HEK293T (cell line): ENCODE data around the gene NID1.
A peak's percentile ranks its signal among the peaks of the same experiment; 100 is the strongest.

Source experiments
- CTCF ChIA-PET: fragments of 350-600 bp; formaldehyde crosslinking; extraction: SDS; loops from one replicate; lab custom pipeline; 2021; ENCODE audit warnings: antibody characterized with exemption, inconsistent platforms; lab: Yijun Ruan, JAX
- POLR2A ChIA-PET: fragments of 350-600 bp; formaldehyde crosslinking; extraction: SDS; loops from one replicate; lab custom pipeline; 2020; ENCODE audit warnings: antibody characterized with exemption, inconsistent platforms; lab: Yijun Ruan, JAX
- DNase-seq: peaks from one replicate; pipeline ENCODE4 v3.0.0; 2012; ENCODE audit warnings: mixed read lengths; ENCODE audit errors: extremely low spot score
- ARNT ChIP-seq: fragments of 450-650 bp; IDR thresholded peaks from 2 replicates; pipeline ENCODE4 v1.6.1; 2017; ENCODE audit warnings: mild to moderate bottlenecking
- BHLHE40 ChIP-seq: fragments of 450-650 bp; IDR thresholded peaks from 2 replicates; pipeline ENCODE4 v1.6.1; 2016; ENCODE audit warnings: mild to moderate bottlenecking, moderate library complexity, borderline replicate concordance
- CTBP1 ChIP-seq: fragments of 450-650 bp; IDR thresholded peaks from 2 replicates; pipeline ENCODE4 v1.6.1; 2016; ENCODE audit warnings: borderline replicate concordance
- ELF4 ChIP-seq: fragments of 450-650 bp; IDR thresholded peaks from 2 replicates; pipeline ENCODE4 v1.6.1; 2017; ENCODE audit warnings: antibody characterized with exemption
- FOXA1 ChIP-seq: fragments of 450-650 bp; IDR thresholded peaks from 2 replicates; pipeline ENCODE4 v1.6.1; 2016; ENCODE audit warnings: mild to moderate bottlenecking
- FOXK2 ChIP-seq: fragments of 450-650 bp; IDR thresholded peaks from 2 replicates; pipeline ENCODE4 v1.6.1; 2016; ENCODE audit warnings: mild to moderate bottlenecking
- FOXM1 ChIP-seq: fragments of 450-650 bp; IDR thresholded peaks from 2 replicates; pipeline ENCODE4 v1.6.1; 2017; ENCODE audit warnings: mild to moderate bottlenecking, borderline replicate concordance
- HDGF ChIP-seq: fragments of 450-650 bp; IDR thresholded peaks from 2 replicates; pipeline ENCODE4 v1.6.1; 2017; ENCODE audit warnings: antibody characterized with exemption, borderline replicate concordance
- L3MBTL2 ChIP-seq: fragments of 450-650 bp; conservative IDR thresholded peaks from 2 replicates; pipeline ENCODE4 v1.6.1; 2016; ENCODE audit warnings: mild to moderate bottlenecking
- LEF1 ChIP-seq: fragments of 450-650 bp; IDR thresholded peaks from 2 replicates; pipeline ENCODE4 v1.6.1; 2017; ENCODE audit warnings: mild to moderate bottlenecking, borderline replicate concordance
- NFRKB ChIP-seq: fragments of 450-650 bp; IDR thresholded peaks from 2 replicates; pipeline ENCODE4 v1.6.1; 2016; ENCODE audit warnings: mild to moderate bottlenecking, moderate library complexity
- PKNOX1 ChIP-seq: fragments of 450-650 bp; IDR thresholded peaks from 2 replicates; pipeline ENCODE4 v1.6.1; 2016
- SP1 ChIP-seq: fragments of 450-650 bp; IDR thresholded peaks from 2 replicates; pipeline ENCODE4 v1.6.1; 2017
- SUZ12 ChIP-seq: fragments of 450-650 bp; IDR thresholded peaks from 2 replicates; pipeline ENCODE4 v1.6.1; 2016; ENCODE audit warnings: mild to moderate bottlenecking
- TARDBP ChIP-seq: fragments of 450-650 bp; IDR thresholded peaks from 2 replicates; pipeline ENCODE4 v1.6.1; 2016
- ZNF384 ChIP-seq: fragments of 450-650 bp; IDR thresholded peaks from 2 replicates; pipeline ENCODE4 v1.6.1; 2016

NID1 gene

GRCh38 chr1:236110137-236110536, 45.2 kb upstream of the NID1 start:
- ChIA-PET POLR2A (no interaction called here), CTCF (interaction anchor here (0.6 to 0.9 kb wide), 2 partner anchors 24 to 438 kb away, joined by 3 read pairs; no protein-coding TSS in a partner anchor)
- TF ChIP-seq L3MBTL2 (no peak), ZNF384 (no peak), SP1 (no peak), FOXM1 (no peak), LEF1 (no peak), CTBP1 (no peak), PKNOX1 (no peak)
- DNase-seq, result no peak

GRCh38 chr1:236108027-236108648, 43.2 kb upstream of the NID1 start:
- POLR2A ChIA-PET, result no interaction called here
- CTCF ChIA-PET, result interaction anchor here (0.6 to 1.8 kb wide), 2 partner anchors 237 to 243 kb away, joined by 3 to 4 read pairs; no protein-coding TSS in a partner anchor
- TF ChIP-seq PKNOX1, result peak; percentile 57; the same call in 1 of the 2 replicates
- TF ChIP-seq SUZ12, result no peak
- no peak for DNase-seq

GRCh38 chr1:236107121-236107907, 42.4 kb upstream of the NID1 start:
- ChIA-PET CTCF (interaction anchor here (0.6 to 1.8 kb wide), 4 partner anchors 196 to 424 kb away, joined by 3 to 7 read pairs (median 4); no protein-coding TSS in a partner anchor), POLR2A (no interaction called here)
- DNase-seq, result no peak
- TF ChIP-seq BHLHE40 (no peak), TARDBP (no peak)

DNA sequence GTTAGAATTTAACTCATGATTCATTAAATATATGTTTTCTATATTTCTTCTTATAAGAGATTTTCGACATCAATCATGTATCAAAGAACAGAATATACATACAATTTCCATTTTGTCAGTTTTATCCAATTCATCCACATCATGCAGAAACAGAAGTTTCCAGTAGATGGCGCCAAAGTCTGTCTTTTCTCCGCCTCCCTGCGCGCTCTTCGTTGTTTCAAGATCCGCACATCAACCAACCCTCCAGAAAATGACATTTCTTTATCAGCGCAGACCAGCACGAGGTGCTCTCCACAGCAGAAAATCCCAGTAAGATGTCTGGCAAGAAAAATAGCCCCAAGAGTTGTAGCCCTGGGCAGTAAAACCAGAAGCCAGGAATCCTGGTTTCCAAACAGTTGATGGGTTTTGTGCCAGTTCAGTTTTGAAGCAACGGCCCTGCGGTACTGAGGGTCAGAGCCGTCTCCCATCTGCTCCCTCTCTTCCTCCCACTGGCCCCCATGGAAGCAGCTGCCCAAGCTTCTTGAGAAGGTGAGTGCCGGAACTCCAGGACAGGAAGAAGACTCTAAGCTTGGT, 38.8 kb upstream of the NID1 start:
- peak; percentile 85 for DNase-seq
- TF ChIP-seq SP1, result no peak
- TF ChIP-seq FOXK2, result no peak
- no peak for TF ChIP-seq ARNT
- TF ChIP-seq PKNOX1, result peak; percentile 59; the same call in 1 of the 2 replicates
- POLR2A ChIA-PET, result no interaction called here
- CTCF ChIA-PET, result interaction anchor here (0.7 to 1.7 kb wide), 7 partner anchors 11 to 437 kb away, joined by 3 to 6 read pairs (median 4); no protein-coding TSS in a partner anchor

- CTCF ChIA-PET, result no interaction called here
- DNase-seq, result no peak
- TF ChIP-seq TARDBP (no peak), SP1 (no peak), L3MBTL2 (no peak), ZNF384 (no peak)
- POLR2A ChIA-PET, result no interaction called here
Observed at GRCh38 chr1:236103059-236103458, 38.2 kb upstream of the NID1 start.

- no peak for DNase-seq
- ChIA-PET POLR2A (no interaction called here), CTCF (no interaction called here)
- TF ChIP-seq ARNT (no peak), CTBP1 (no peak), ZNF384 (no peak), SUZ12 (no peak), LEF1 (no peak), BHLHE40 (no peak), FOXK2 (no peak), FOXM1 (no peak), SP1 (no peak), ELF4 (no peak), TARDBP (no peak), HDGF (no peak), NFRKB (no peak), PKNOX1 (no peak), L3MBTL2 (no peak), FOXA1 (no peak)
Observed at GRCh38 chr1:236102611-236103010, 37.7 kb upstream of the NID1 start.
